ENCODE results near the gene NAV3.

NAV3 gene

DNA sequence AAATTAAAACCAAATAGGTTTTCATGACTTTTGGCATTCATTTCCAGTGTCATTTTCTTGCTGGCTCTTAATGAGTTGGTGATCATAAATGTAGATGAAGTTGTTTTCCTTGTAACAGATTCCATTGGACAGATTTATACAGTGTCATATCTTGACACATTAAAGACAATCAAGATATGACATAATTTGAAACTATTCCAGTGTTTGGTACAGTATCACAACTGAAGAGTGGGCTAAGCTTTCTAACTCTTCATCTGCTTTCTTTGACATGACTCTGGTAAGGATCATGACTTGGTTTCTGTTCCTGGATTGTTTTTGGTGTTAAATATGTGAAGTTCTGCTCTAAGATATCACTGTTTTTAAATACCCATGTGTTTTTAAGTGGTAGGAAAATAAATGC is 289.6 kb downstream of the NAV3 start:
- Histone ChIP-seq H3K4me2 (ENCODE audit: low read length) (peak overlapping the region; percentile 56), H3K4me1 (ENCODE audit: low read length) (peaks cover 31% of the 10 kb centered on the region), H3K27me3 (ENCODE audit: low read depth, low read length) (no peaks in the 10 kb centered on the region), H3K4me3 (ENCODE audit: low read length) (peak overlapping the region; percentile 31; the same call in 1 of the 2 replicates), H4K20me1 (ENCODE audit: insufficient read depth, low read length) (no peaks in the 10 kb centered on the region), H3K79me2 (ENCODE audit: low read length) (no peaks in the 10 kb centered on the region), H2AFZ (ENCODE audit: low read depth, low read length) (0 out of 2 replicates have a peak overlapping the region, but pooled peaks have one; percentile 15), H3K9me3 (ENCODE audit: insufficient read depth, low read length) (no peaks in the 10 kb centered on the region), H3K27ac (ENCODE audit: low read length) (peak overlapping the region; percentile 38), H3K9ac (ENCODE audit: low read length) (peak overlapping the region; percentile 24; the same call in 1 of the 2 replicates), H3K36me3 (replicated peaks; ENCODE audit: low read depth, low read length) (no peaks in the 10 kb centered on the region)
- TF ChIP-seq, protein P1, sequence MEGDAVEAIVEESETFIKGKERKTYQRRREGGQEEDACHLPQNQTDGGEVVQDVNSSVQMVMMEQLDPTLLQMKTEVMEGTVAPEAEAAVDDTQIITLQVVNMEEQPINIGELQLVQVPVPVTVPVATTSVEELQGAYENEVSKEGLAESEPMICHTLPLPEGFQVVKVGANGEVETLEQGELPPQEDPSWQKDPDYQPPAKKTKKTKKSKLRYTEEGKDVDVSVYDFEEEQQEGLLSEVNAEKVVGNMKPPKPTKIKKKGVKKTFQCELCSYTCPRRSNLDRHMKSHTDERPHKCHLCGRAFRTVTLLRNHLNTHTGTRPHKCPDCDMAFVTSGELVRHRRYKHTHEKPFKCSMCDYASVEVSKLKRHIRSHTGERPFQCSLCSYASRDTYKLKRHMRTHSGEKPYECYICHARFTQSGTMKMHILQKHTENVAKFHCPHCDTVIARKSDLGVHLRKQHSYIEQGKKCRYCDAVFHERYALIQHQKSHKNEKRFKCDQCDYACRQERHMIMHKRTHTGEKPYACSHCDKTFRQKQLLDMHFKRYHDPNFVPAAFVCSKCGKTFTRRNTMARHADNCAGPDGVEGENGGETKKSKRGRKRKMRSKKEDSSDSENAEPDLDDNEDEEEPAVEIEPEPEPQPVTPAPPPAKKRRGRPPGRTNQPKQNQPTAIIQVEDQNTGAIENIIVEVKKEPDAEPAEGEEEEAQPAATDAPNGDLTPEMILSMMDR (IDR thresholded peaks at IDR 0.05; ENCODE audit: low read depth, low read length), result no peak
- no peak for TF ChIP-seq EZH2phosphoT487 (IDR thresholded peaks at IDR 0.05; ENCODE audit: low read depth)

DNA sequence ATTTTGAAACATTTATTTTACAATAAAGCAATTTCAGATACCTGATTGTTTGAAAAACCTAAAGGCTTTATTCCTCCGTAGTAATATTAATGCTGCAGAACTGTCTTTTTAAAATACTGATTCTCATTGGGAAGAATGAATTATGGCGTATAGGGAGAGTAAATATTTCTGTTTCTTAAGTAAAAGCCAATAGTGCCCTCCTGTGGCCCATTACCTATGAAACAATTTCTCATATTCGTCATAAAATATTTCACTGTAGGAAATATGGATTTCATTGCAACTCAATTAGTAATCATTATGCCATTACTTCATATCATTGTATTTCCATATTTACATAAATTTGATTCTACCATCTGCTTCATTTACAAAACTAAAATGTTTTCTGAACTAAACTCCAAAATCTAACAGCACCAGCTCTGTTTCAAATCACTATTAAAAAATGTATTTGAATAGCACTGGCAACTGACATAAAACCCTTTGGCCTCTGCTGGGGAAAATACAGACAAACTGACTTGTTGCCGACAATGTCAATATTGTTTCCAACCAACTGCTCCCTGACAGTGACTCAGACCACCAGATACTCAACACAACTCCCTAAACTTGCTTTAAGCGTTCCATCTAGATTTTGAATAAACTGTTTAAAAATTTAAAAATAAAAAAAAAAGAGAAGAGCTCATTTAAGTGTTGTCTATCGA is 290.3 kb downstream of the NAV3 start:
- H3K4me2 ChIP-seq (ENCODE audit: low read length), result peak overlapping the region; percentile 56
- no peaks in the 10 kb centered on the region for H4K20me1 ChIP-seq (ENCODE audit: insufficient read depth, low read length)
- no peaks in the 10 kb centered on the region for H3K36me3 ChIP-seq (replicated peaks; ENCODE audit: low read depth, low read length)
- H3K9me3 ChIP-seq (ENCODE audit: insufficient read depth, low read length), result no peaks in the 10 kb centered on the region
- peak overlapping the region; percentile 34; the same call in 1 of the 2 replicates for H2AFZ ChIP-seq (ENCODE audit: low read depth, low read length)
- no peak overlapping the region; the same call in none of the 2 replicates for H3K4me3 ChIP-seq (ENCODE audit: low read length)
- peak overlapping the region; percentile 28; the same call in 1 of the 2 replicates for H3K9ac ChIP-seq (ENCODE audit: low read length)
- peak overlapping the region; percentile 38 for H3K27ac ChIP-seq (ENCODE audit: low read length)
- TF ChIP-seq EZH2phosphoT487 (IDR thresholded peaks at IDR 0.05; ENCODE audit: low read depth), result no peak
- TF ChIP-seq, protein P1 (IDR thresholded peaks at IDR 0.05; ENCODE audit: low read depth, low read length), result peak; percentile 66
- H3K79me2 ChIP-seq (ENCODE audit: low read length), result no peaks in the 10 kb centered on the region
- no peaks in the 10 kb centered on the region for H3K27me3 ChIP-seq (ENCODE audit: low read depth, low read length)
- H3K4me1 ChIP-seq (ENCODE audit: low read length), result peaks cover 31% of the 10 kb centered on the region

- Histone ChIP-seq H2AFZ (ENCODE audit: low read depth, low read length) (peak overlapping the region; percentile 78), H3K9me3 (ENCODE audit: insufficient read depth, low read length) (no peaks in the 10 kb centered on the region), H3K4me2 (ENCODE audit: low read length) (peak overlapping the region; percentile 56), H3K27me3 (ENCODE audit: low read depth, low read length) (no peaks in the 10 kb centered on the region), H3K36me3 (replicated peaks; ENCODE audit: low read depth, low read length) (no peaks in the 10 kb centered on the region), H3K4me1 (ENCODE audit: low read length) (peaks cover 31% of the 10 kb centered on the region), H3K9ac (ENCODE audit: low read length) (no peak overlapping the region), H3K27ac (ENCODE audit: low read length) (no peak overlapping the region), H3K79me2 (ENCODE audit: low read length) (no peaks in the 10 kb centered on the region), H3K4me3 (ENCODE audit: low read length) (no peak overlapping the region), H4K20me1 (ENCODE audit: insufficient read depth, low read length) (no peaks in the 10 kb centered on the region)
- TF ChIP-seq EZH2phosphoT487 (IDR thresholded peaks at IDR 0.05; ENCODE audit: low read depth), result no peak
Observed at GRCh38 chr12:78121969-78122610, 291.4 kb downstream of the NAV3 start.

DNA sequence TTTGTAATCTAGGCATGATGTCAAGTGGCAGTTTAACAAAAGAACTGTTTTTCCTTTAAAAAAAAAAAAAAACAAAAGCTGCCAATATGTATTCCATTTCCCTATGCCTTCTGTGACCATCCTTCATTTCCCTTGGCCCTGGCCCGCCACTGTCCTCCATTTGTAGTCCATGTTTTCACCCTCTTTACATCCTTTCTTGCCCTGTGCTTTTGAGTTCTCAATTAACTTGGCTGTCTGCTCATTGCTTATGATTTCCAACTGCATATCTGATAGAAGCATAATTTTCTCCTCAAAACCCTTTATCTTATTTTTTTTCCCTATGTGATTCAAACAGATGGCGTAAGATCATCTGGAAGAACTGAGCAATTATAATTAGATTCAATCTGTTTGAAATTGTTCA is 297.5 kb downstream of the NAV3 start:
- Histone ChIP-seq H3K27ac (ENCODE audit: low read length) (no peak overlapping the region), H3K79me2 (ENCODE audit: low read length) (no peaks in the 10 kb centered on the region), H3K36me3 (replicated peaks; ENCODE audit: low read depth, low read length) (no peaks in the 10 kb centered on the region), H3K9ac (ENCODE audit: low read length) (no peak overlapping the region), H3K4me2 (ENCODE audit: low read length) (no peak overlapping the region), H3K4me1 (ENCODE audit: low read length) (no peaks in the 10 kb centered on the region), H3K27me3 (ENCODE audit: low read depth, low read length) (no peaks in the 10 kb centered on the region), H3K9me3 (ENCODE audit: insufficient read depth, low read length) (no peaks in the 10 kb centered on the region), H4K20me1 (ENCODE audit: insufficient read depth, low read length) (no peaks in the 10 kb centered on the region), H2AFZ (ENCODE audit: low read depth, low read length) (no peak overlapping the region), H3K4me3 (ENCODE audit: low read length) (no peak overlapping the region)
- TF ChIP-seq, protein P1 (IDR thresholded peaks at IDR 0.05; ENCODE audit: low read depth, low read length), result no peak
- TF ChIP-seq EZH2phosphoT487 (IDR thresholded peaks at IDR 0.05; ENCODE audit: low read depth), result no peak

Data from OCI-LY3 (cell line).